ENCODE data around the gene RASSF6.

DNA sequence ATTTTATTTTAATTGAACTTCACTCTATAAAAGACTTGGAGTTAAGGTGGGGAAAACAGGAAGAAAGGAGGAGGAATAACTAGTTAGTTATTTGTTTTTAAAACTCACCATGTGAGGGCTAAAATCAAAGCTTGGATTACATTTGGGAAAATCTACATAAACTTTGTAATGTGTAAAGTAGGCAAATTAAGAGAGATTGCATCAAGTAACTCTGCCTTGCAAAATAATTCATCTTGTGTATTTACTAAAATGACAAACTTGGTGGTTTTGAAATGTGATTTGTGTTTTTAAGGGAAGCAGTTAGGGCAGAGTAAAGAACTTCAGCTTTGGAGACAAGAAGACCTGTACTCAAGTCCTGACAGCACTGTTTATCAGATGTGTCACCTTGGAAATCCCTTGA, 43.3 kb upstream of the RASSF6 start:
- TF ChIP-seq, protein P1, sequence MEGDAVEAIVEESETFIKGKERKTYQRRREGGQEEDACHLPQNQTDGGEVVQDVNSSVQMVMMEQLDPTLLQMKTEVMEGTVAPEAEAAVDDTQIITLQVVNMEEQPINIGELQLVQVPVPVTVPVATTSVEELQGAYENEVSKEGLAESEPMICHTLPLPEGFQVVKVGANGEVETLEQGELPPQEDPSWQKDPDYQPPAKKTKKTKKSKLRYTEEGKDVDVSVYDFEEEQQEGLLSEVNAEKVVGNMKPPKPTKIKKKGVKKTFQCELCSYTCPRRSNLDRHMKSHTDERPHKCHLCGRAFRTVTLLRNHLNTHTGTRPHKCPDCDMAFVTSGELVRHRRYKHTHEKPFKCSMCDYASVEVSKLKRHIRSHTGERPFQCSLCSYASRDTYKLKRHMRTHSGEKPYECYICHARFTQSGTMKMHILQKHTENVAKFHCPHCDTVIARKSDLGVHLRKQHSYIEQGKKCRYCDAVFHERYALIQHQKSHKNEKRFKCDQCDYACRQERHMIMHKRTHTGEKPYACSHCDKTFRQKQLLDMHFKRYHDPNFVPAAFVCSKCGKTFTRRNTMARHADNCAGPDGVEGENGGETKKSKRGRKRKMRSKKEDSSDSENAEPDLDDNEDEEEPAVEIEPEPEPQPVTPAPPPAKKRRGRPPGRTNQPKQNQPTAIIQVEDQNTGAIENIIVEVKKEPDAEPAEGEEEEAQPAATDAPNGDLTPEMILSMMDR (conservative IDR thresholded peaks at IDR 0.05), result no peak
- TF ChIP-seq ZFX (IDR thresholded peaks at IDR 0.05), result no peak
